ENCODE data around the gene MTNR1A. TPM values are rescaled to one million over a fixed set of nuclear protein-coding genes. Genes with fewer than 3 reads are reported as not detected.
A peak's percentile ranks its signal among the peaks of the same experiment; 100 is the strongest.

Gene MTNR1A
- total and polyA plus RNA-seq, 7 donors: 1.6 to 3.1 TPM; not detected in 5

GRCh38 chr4:186560647-186561046, 5.3 kb upstream of the MTNR1A start:
- H3K4me1 ChIP-seq: no peaks in the 10 kb centered on the region
- DNase-seq: no peak
- H3K4me3 ChIP-seq: no peak overlapping the region
- peaks cover 0 to 4% (median under 1%) of the 10 kb centered on the region in 4 donors for H3K9me3 ChIP-seq
- intact Hi-C loops (cut with DNase I): no loop called here
- WGBS, 2 donors: 50 to 81% methylated on average over 3 of the region's 3 CpGs
- H3K36me3 ChIP-seq: no peaks in the 10 kb centered on the region
- no peak for TF ChIP-seq POLR2AphosphoS5 (IDR thresholded peaks at IDR 0.05)
- H3K27me3 ChIP-seq: peaks cover 0 to 6% (median 5%) of the 10 kb centered on the region in 3 donors
- H3K27ac ChIP-seq: no peak overlapping the region

GRCh38 chr4:186557486-186557885, 2.1 kb upstream of the MTNR1A start:
- intact Hi-C loops (cut with DNase I): no loop called here
- H3K4me3 ChIP-seq: no peak overlapping the region
- H3K27ac ChIP-seq: no peak overlapping the region
- H3K9me3 ChIP-seq: peaks cover 0 to 4% (median under 1%) of the 10 kb centered on the region in 4 donors
- peaks cover 0 to 13% (median 11%) of the 10 kb centered on the region in 4 donors for H3K4me1 ChIP-seq
- H3K36me3 ChIP-seq: no peaks in the 10 kb centered on the region
- no peak for TF ChIP-seq EP300 (IDR thresholded peaks at IDR 0.05)
- TF ChIP-seq POLR2AphosphoS5 (IDR thresholded peaks at IDR 0.05): no peak
- no peak for TF ChIP-seq CTCF (IDR thresholded peaks at IDR 0.05)
- no peak for TF ChIP-seq POLR2A (IDR thresholded peaks at IDR 0.05)
- WGBS, 2 donors: 77 to 90% methylated on average over 3 of the region's 3 CpGs
- no peak for DNase-seq
- peaks cover 14 to 37% (median 23%) of the 10 kb centered on the region in 3 donors for H3K27me3 ChIP-seq

GRCh38 chr4:186557061-186557460, 1.7 kb upstream of the MTNR1A start:
- intact Hi-C loops (cut with DNase I): no loop called here

GRCh38 chr4:186554539-186554913, 841 bp downstream of the MTNR1A start:
- Histone ChIP-seq H3K36me3 (no peaks in the 10 kb centered on the region), H3K27me3 (peaks cover 14 to 37% (median 23%) of the 10 kb centered on the region in 3 donors), H3K4me3 (peak overlapping the region in 3 of 4 donors; percentile 19 to 38 (median 35)), H3K27ac (no peak overlapping the region), H3K9me3 (no peaks in the 10 kb centered on the region), H3K4me1 (peaks cover 0 to 13% (median 11%) of the 10 kb centered on the region in 4 donors)
- WGBS, 2 donors: 1 to 8% methylated on average over 12 of the region's 12 CpGs
- DNase-seq: no peak
- TF ChIP-seq EP300 (IDR thresholded peaks at IDR 0.05) (no peak), POLR2A (IDR thresholded peaks at IDR 0.05) (no peak), CTCF (IDR thresholded peaks at IDR 0.05) (no peak), POLR2AphosphoS5 (IDR thresholded peaks at IDR 0.05) (no peak)
- intact Hi-C loops (cut with DNase I): no loop called here

More at GRCh38 chr4:186557061-186557460, 1.7 kb upstream of the MTNR1A start:
- no peak for TF ChIP-seq EP300 (IDR thresholded peaks at IDR 0.05)
- no peak for TF ChIP-seq POLR2AphosphoS5 (IDR thresholded peaks at IDR 0.05)
- no peak for TF ChIP-seq CTCF (IDR thresholded peaks at IDR 0.05)
- no peak for TF ChIP-seq POLR2A (IDR thresholded peaks at IDR 0.05)
- Histone ChIP-seq H3K36me3 (no peaks in the 10 kb centered on the region), H3K4me3 (no peak overlapping the region), H3K27me3 (peaks cover 14 to 37% (median 23%) of the 10 kb centered on the region in 3 donors), H3K4me1 (peaks cover 0 to 13% (median 11%) of the 10 kb centered on the region in 4 donors), H3K9me3 (peaks cover 0 to 4% (median under 1%) of the 10 kb centered on the region in 4 donors), H3K27ac (no peak overlapping the region)
- 30 to 53% methylated on average over 7 of the region's 7 CpGs for WGBS, 2 donors
- DNase-seq: no peak

GRCh38 chr4:186553717-186554116, 1.6 kb downstream of the MTNR1A start:
- DNase-seq: no peak
- TF ChIP-seq POLR2A (IDR thresholded peaks at IDR 0.05) (no peak), EP300 (IDR thresholded peaks at IDR 0.05) (no peak), POLR2AphosphoS5 (IDR thresholded peaks at IDR 0.05) (no peak), CTCF (IDR thresholded peaks at IDR 0.05) (no peak)
- Histone ChIP-seq H3K4me1 (peaks cover 0 to 13% (median 11%) of the 10 kb centered on the region in 4 donors), H3K36me3 (no peaks in the 10 kb centered on the region), H3K27ac (no peak overlapping the region), H3K9me3 (no peaks in the 10 kb centered on the region), H3K27me3 (peaks cover 14 to 37% (median 23%) of the 10 kb centered on the region in 3 donors), H3K4me3 (no peak overlapping the region)
- WGBS, 2 donors: 18 to 59% methylated on average over 13 of the region's 13 CpGs
- intact Hi-C loops (cut with DNase I): no loop called here

Data from sigmoid colon (tissue), 7 donors.